ENCODE measurements around the gene F2.

F2 gene

GRCh38 chr11:46719543-46720218, 668 bp downstream of the F2 start:
- H3K4ac ChIP-seq (ENCODE audit: low read depth in 1 of 2, low read length in 2 of 2): no peak overlapping the region
- no peak overlapping the region for H3K4me2 ChIP-seq (ENCODE audit: low read length, poor library complexity, severe bottlenecking)
- no peak overlapping the region for H2BK120ac ChIP-seq (ENCODE audit: low read depth, low read length)
- no peak overlapping the region for H3K23ac ChIP-seq (ENCODE audit: low read length in 2 of 2)
- H3K36me3 ChIP-seq (ENCODE audit: control insufficient read depth in 1 of 2, insufficient read depth in 2 of 2, low read depth in 1 of 2, low read length in 2 of 2): no peaks in the 10 kb centered on the region
- H2AFZ ChIP-seq (ENCODE audit: low read depth, low read length): no peak overlapping the region
- no peaks in the 10 kb centered on the region for H3K9me3 ChIP-seq (ENCODE audit: control insufficient read depth, low read length)
- WGBS: 96% methylated on average over 25 of the region's 25 CpGs
- no peak for DNase-seq
- H3K79me1 ChIP-seq (replicated peaks; ENCODE audit: low read length, poor library complexity, severe bottlenecking): no peaks in the 10 kb centered on the region
- no peak overlapping the region for H2BK12ac ChIP-seq (ENCODE audit: low read length in 2 of 2)
- no peak overlapping the region for H3K14ac ChIP-seq (ENCODE audit: low read length in 2 of 2)
- H4K8ac ChIP-seq (ENCODE audit: low read length): no peak overlapping the region
- H3K18ac ChIP-seq (ENCODE audit: low read depth in 1 of 2, low read length in 2 of 2): no peak overlapping the region
- no peak overlapping the region for H2AK5ac ChIP-seq (ENCODE audit: low read length, severe bottlenecking)
- H3K4me1 ChIP-seq (ENCODE audit: control insufficient read depth, insufficient read depth, low read depth, low read length): peaks cover 13% of the 10 kb centered on the region
- no peak overlapping the region for H3K4me3 ChIP-seq (ENCODE audit: insufficient read depth in 1 of 2, low read depth in 1 of 2, low read length in 2 of 2)
- no peak overlapping the region for H3K9ac ChIP-seq (ENCODE audit: low read length)
- no peak overlapping the region for H2BK15ac ChIP-seq (ENCODE audit: low read depth, poor library complexity, severe bottlenecking)
- H4K91ac ChIP-seq (ENCODE audit: low read length): no peak overlapping the region
- H3K27ac ChIP-seq (ENCODE audit: low read length, poor library complexity, severe bottlenecking): no peak overlapping the region
- no peak overlapping the region for H2BK5ac ChIP-seq (ENCODE audit: low read depth, low read length, poor library complexity, severe bottlenecking)
- no peaks in the 10 kb centered on the region for H3K27me3 ChIP-seq (ENCODE audit: control insufficient read depth in 1 of 2, insufficient read depth in 1 of 2, low read length in 2 of 2)

- Histone ChIP-seq H3K4ac (ENCODE audit: low read depth in 1 of 2, low read length in 2 of 2) (no peak overlapping the region), H3K4me1 (ENCODE audit: control insufficient read depth, insufficient read depth, low read depth, low read length) (peaks cover 20% of the 10 kb centered on the region), H2AK5ac (ENCODE audit: low read length, severe bottlenecking) (no peak overlapping the region), H3K18ac (ENCODE audit: low read depth in 1 of 2, low read length in 2 of 2) (no peak overlapping the region), H3K4me2 (ENCODE audit: low read length, poor library complexity, severe bottlenecking) (no peak overlapping the region), H3K27ac (ENCODE audit: low read length, poor library complexity, severe bottlenecking) (no peak overlapping the region), H3K36me3 (ENCODE audit: control insufficient read depth in 1 of 2, insufficient read depth in 2 of 2, low read depth in 1 of 2, low read length in 2 of 2) (no peaks in the 10 kb centered on the region), H4K8ac (ENCODE audit: low read length) (no peak overlapping the region), H3K79me1 (replicated peaks; ENCODE audit: low read length, poor library complexity, severe bottlenecking) (no peaks in the 10 kb centered on the region), H3K14ac (ENCODE audit: low read length in 2 of 2) (no peak overlapping the region), H3K4me3 (ENCODE audit: insufficient read depth in 1 of 2, low read depth in 1 of 2, low read length in 2 of 2) (no peak overlapping the region), H2AFZ (ENCODE audit: low read depth, low read length) (no peak overlapping the region), H3K27me3 (ENCODE audit: control insufficient read depth in 1 of 2, insufficient read depth in 1 of 2, low read length in 2 of 2) (no peaks in the 10 kb centered on the region), H2BK5ac (ENCODE audit: low read depth, low read length, poor library complexity, severe bottlenecking) (no peak overlapping the region), H3K9me3 (ENCODE audit: control insufficient read depth, low read length) (no peaks in the 10 kb centered on the region), H4K91ac (ENCODE audit: low read length) (no peak overlapping the region), H2BK120ac (ENCODE audit: low read depth, low read length) (no peak overlapping the region), H2BK12ac (ENCODE audit: low read length in 2 of 2) (no peak overlapping the region), H3K23ac (ENCODE audit: low read length in 2 of 2) (no peak overlapping the region), H3K9ac (ENCODE audit: low read length) (no peak overlapping the region), H2BK15ac (ENCODE audit: low read depth, poor library complexity, severe bottlenecking) (no peak overlapping the region)
- 91% methylated on average over 6 of the region's 6 CpGs for WGBS
- DNase-seq: no peak
Observed at GRCh38 chr11:46721286-46721685, 2.3 kb downstream of the F2 start.

- no peaks in the 10 kb centered on the region for H3K36me3 ChIP-seq (ENCODE audit: control insufficient read depth in 1 of 2, insufficient read depth in 2 of 2, low read depth in 1 of 2, low read length in 2 of 2)
- no peak overlapping the region for H4K8ac ChIP-seq (ENCODE audit: low read length)
- no peak overlapping the region for H4K91ac ChIP-seq (ENCODE audit: low read length)
- no peak overlapping the region for H2BK15ac ChIP-seq (ENCODE audit: low read depth, poor library complexity, severe bottlenecking)
- no peak overlapping the region for H3K18ac ChIP-seq (ENCODE audit: low read depth in 1 of 2, low read length in 2 of 2)
- H3K23ac ChIP-seq (ENCODE audit: low read length in 2 of 2): no peak overlapping the region
- DNase-seq: no peak
- H2BK12ac ChIP-seq (ENCODE audit: low read length in 2 of 2): no peak overlapping the region
- H3K9ac ChIP-seq (ENCODE audit: low read length): no peak overlapping the region
- H2BK5ac ChIP-seq (ENCODE audit: low read depth, low read length, poor library complexity, severe bottlenecking): no peak overlapping the region
- H2AFZ ChIP-seq (ENCODE audit: low read depth, low read length): no peak overlapping the region
- H3K27me3 ChIP-seq (ENCODE audit: control insufficient read depth in 1 of 2, insufficient read depth in 1 of 2, low read length in 2 of 2): no peaks in the 10 kb centered on the region
- no peak overlapping the region for H3K14ac ChIP-seq (ENCODE audit: low read length in 2 of 2)
- H3K4me3 ChIP-seq (ENCODE audit: insufficient read depth in 1 of 2, low read depth in 1 of 2, low read length in 2 of 2): no peak overlapping the region
- H3K4me2 ChIP-seq (ENCODE audit: low read length, poor library complexity, severe bottlenecking): no peak overlapping the region
- no peak overlapping the region for H2AK5ac ChIP-seq (ENCODE audit: low read length, severe bottlenecking)
- H3K4ac ChIP-seq (ENCODE audit: low read depth in 1 of 2, low read length in 2 of 2): no peak overlapping the region
- H3K9me3 ChIP-seq (ENCODE audit: control insufficient read depth, low read length): no peaks in the 10 kb centered on the region
- no peak overlapping the region for H2BK120ac ChIP-seq (ENCODE audit: low read depth, low read length)
- H3K79me1 ChIP-seq (replicated peaks; ENCODE audit: low read length, poor library complexity, severe bottlenecking): no peaks in the 10 kb centered on the region
- H3K4me1 ChIP-seq (ENCODE audit: control insufficient read depth, insufficient read depth, low read depth, low read length): peaks cover 20% of the 10 kb centered on the region
- 95% methylated on average over 11 of the region's 11 CpGs for WGBS
- no peak overlapping the region for H3K27ac ChIP-seq (ENCODE audit: low read length, poor library complexity, severe bottlenecking)
Observed at GRCh38 chr11:46722566-46723358, 3.7 kb downstream of the F2 start.

GRCh38 chr11:46723359-46723680, 4.3 kb downstream of the F2 start:
- H2BK5ac ChIP-seq (ENCODE audit: low read depth, low read length, poor library complexity, severe bottlenecking): no peak overlapping the region
- no peaks in the 10 kb centered on the region for H3K79me1 ChIP-seq (replicated peaks; ENCODE audit: low read length, poor library complexity, severe bottlenecking)
- no peak overlapping the region for H3K14ac ChIP-seq (ENCODE audit: low read length in 2 of 2)
- no peak overlapping the region for H3K23ac ChIP-seq (ENCODE audit: low read length in 2 of 2)
- no peak overlapping the region for H2AFZ ChIP-seq (ENCODE audit: low read depth, low read length)
- H4K8ac ChIP-seq (ENCODE audit: low read length): no peak overlapping the region
- H3K9ac ChIP-seq (ENCODE audit: low read length): no peak overlapping the region
- no peak overlapping the region for H3K4ac ChIP-seq (ENCODE audit: low read depth in 1 of 2, low read length in 2 of 2)
- H3K27ac ChIP-seq (ENCODE audit: low read length, poor library complexity, severe bottlenecking): no peak overlapping the region
- H3K4me1 ChIP-seq (ENCODE audit: control insufficient read depth, insufficient read depth, low read depth, low read length): peaks cover 16% of the 10 kb centered on the region
- 95% methylated on average over 8 of the region's 8 CpGs for WGBS
- H3K18ac ChIP-seq (ENCODE audit: low read depth in 1 of 2, low read length in 2 of 2): no peak overlapping the region
- no peak overlapping the region for H2BK120ac ChIP-seq (ENCODE audit: low read depth, low read length)
- no peak overlapping the region for H2BK12ac ChIP-seq (ENCODE audit: low read length in 2 of 2)
- H2BK15ac ChIP-seq (ENCODE audit: low read depth, poor library complexity, severe bottlenecking): no peak overlapping the region
- DNase-seq: no peak
- H2AK5ac ChIP-seq (ENCODE audit: low read length, severe bottlenecking): no peak overlapping the region
- no peak overlapping the region for H3K4me2 ChIP-seq (ENCODE audit: low read length, poor library complexity, severe bottlenecking)
- no peaks in the 10 kb centered on the region for H3K27me3 ChIP-seq (ENCODE audit: control insufficient read depth in 1 of 2, insufficient read depth in 1 of 2, low read length in 2 of 2)
- no peaks in the 10 kb centered on the region for H3K36me3 ChIP-seq (ENCODE audit: control insufficient read depth in 1 of 2, insufficient read depth in 2 of 2, low read depth in 1 of 2, low read length in 2 of 2)
- H3K4me3 ChIP-seq (ENCODE audit: insufficient read depth in 1 of 2, low read depth in 1 of 2, low read length in 2 of 2): no peak overlapping the region
- no peaks in the 10 kb centered on the region for H3K9me3 ChIP-seq (ENCODE audit: control insufficient read depth, low read length)
- no peak overlapping the region for H4K91ac ChIP-seq (ENCODE audit: low read length)
